ENCODE data around the gene CSMD2. TPM values are rescaled to one million over a fixed set of nuclear protein-coding genes. Genes with fewer than 3 reads are reported as not detected.

CSMD2 gene
- total and polyA plus RNA-seq, 4 experiments from 2014 or later = not detected

DNA sequence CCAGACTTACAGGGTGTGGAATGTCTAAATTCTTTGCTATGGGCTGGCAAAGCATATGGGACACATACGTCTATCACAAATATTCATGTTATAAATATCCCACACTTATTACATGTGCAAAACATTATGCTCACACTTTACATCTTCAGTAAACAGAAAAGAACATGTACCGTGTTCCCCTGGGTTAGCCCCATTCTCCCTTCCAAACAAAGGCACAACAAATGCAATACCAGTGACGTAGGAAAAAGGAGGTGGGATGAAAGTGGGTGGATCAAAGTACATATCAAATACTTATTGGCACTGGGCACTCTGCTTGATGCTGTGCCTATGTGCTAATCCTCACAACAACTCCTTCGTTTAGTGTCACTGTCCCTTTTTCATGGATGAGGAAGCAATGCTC is 521.8 kb downstream of the CSMD2 start:
- POLR2A ChIA-PET (ENCODE audit: partially characterized antibody) = no interaction called here
- H3K36me3 ChIP-seq (ENCODE audit: insufficient read depth, low read length) = no peaks in the 10 kb centered on the region
- no peak for DNase-seq
- H3K27ac ChIP-seq (ENCODE audit: low read depth, low read length) = no peak overlapping the region
- CTCF ChIA-PET (ENCODE audit: partially characterized antibody) = interaction anchor here (1.2 kb wide), 1 partner anchor 10 kb away, joined by 6 read pairs; no protein-coding TSS in a partner anchor
- peaks cover 15 to 41% of the 10 kb centered on the region in 2 donors for H3K27me3 Mint-ChIP-seq
- H3K9me3 Mint-ChIP-seq = peaks cover 0 to 4% (median 0%) of the 10 kb centered on the region in 8 donors
- H3K27me3 ChIP-seq (ENCODE audit: insufficient read depth, low read length) = peaks cover 4% of the 10 kb centered on the region
- H3K4me3 Mint-ChIP-seq = no peak overlapping the region
- no peaks in the 10 kb centered on the region for H3K9me3 ChIP-seq (ENCODE audit: control insufficient read depth in 1 of 2, low read length in 2 of 2)
- H3K27ac Mint-ChIP-seq = no peak overlapping the region
- no peak overlapping the region for H3K4me3 ChIP-seq (ENCODE audit: low read length in 2 of 2)
- H3K4me1 ChIP-seq (ENCODE audit: insufficient read depth, low read length) = no peaks in the 10 kb centered on the region
- H3K4me1 Mint-ChIP-seq = no peaks in the 10 kb centered on the region
- no peaks in the 10 kb centered on the region for H3K36me3 Mint-ChIP-seq
- intact Hi-C loops (cut with micrococcal nuclease) = no loop called here

- H3K4me1 Mint-ChIP-seq = no peaks in the 10 kb centered on the region
- no peak overlapping the region for H3K27ac Mint-ChIP-seq
- DNase-seq = no peak
- no peaks in the 10 kb centered on the region for H3K36me3 Mint-ChIP-seq
- H3K27ac ChIP-seq (ENCODE audit: low read depth, low read length) = no peak overlapping the region
- H3K4me3 Mint-ChIP-seq = no peak overlapping the region
- peaks cover 4% of the 10 kb centered on the region for H3K27me3 ChIP-seq (ENCODE audit: insufficient read depth, low read length)
- CTCF ChIA-PET (ENCODE audit: partially characterized antibody) = interaction anchor here (2.1 kb wide), 1 partner anchor 11 kb away, joined by 9 read pairs; no protein-coding TSS in a partner anchor
- no peaks in the 10 kb centered on the region for H3K4me1 ChIP-seq (ENCODE audit: insufficient read depth, low read length)
- H3K36me3 ChIP-seq (ENCODE audit: insufficient read depth, low read length) = no peaks in the 10 kb centered on the region
- H3K9me3 Mint-ChIP-seq = no peaks in the 10 kb centered on the region
- POLR2A ChIA-PET (ENCODE audit: partially characterized antibody) = no interaction called here
- intact Hi-C loops (cut with micrococcal nuclease) = no loop called here
- H3K27me3 Mint-ChIP-seq = peaks cover 12 to 44% of the 10 kb centered on the region in 2 donors
- no peaks in the 10 kb centered on the region for H3K9me3 ChIP-seq (ENCODE audit: control insufficient read depth in 1 of 2, low read length in 2 of 2)
- no peak overlapping the region for H3K4me3 ChIP-seq (ENCODE audit: low read length in 2 of 2)
These were observed 523.8 kb downstream of the CSMD2 start for GRCh38 chr1:33641104-33641830.

- intact Hi-C loops (cut with micrococcal nuclease) = no loop called here
- Histone ChIP-seq H3K36me3 (ENCODE audit: insufficient read depth, low read length) (no peaks in the 10 kb centered on the region), H3K27me3 (ENCODE audit: insufficient read depth, low read length) (peaks cover 4% of the 10 kb centered on the region), H3K4me3 (ENCODE audit: low read length in 2 of 2) (no peak overlapping the region), H3K4me1 (ENCODE audit: insufficient read depth, low read length) (no peaks in the 10 kb centered on the region), H3K27ac (ENCODE audit: low read depth, low read length) (no peak overlapping the region), H3K9me3 (ENCODE audit: control insufficient read depth in 1 of 2, low read length in 2 of 2) (no peaks in the 10 kb centered on the region)
- H3K4me1 Mint-ChIP-seq = no peaks in the 10 kb centered on the region
- no peak overlapping the region for H3K4me3 Mint-ChIP-seq
- no peak overlapping the region for H3K27ac Mint-ChIP-seq
- ChIA-PET POLR2A (ENCODE audit: partially characterized antibody) (no interaction called here), CTCF (ENCODE audit: partially characterized antibody) (interaction anchor here (2.1 kb wide), 1 partner anchor 10 kb away, joined by 9 read pairs; no protein-coding TSS in a partner anchor)
- no peaks in the 10 kb centered on the region for H3K36me3 Mint-ChIP-seq
- peaks cover 10 to 42% of the 10 kb centered on the region in 2 donors for H3K27me3 Mint-ChIP-seq
- no peak for DNase-seq
- H3K9me3 Mint-ChIP-seq = no peaks in the 10 kb centered on the region
These were observed 524.8 kb downstream of the CSMD2 start for GRCh38 chr1:33640114-33640660.

- Histone ChIP-seq H3K27ac (ENCODE audit: low read depth, low read length) (no peak overlapping the region), H3K4me1 (ENCODE audit: insufficient read depth, low read length) (no peaks in the 10 kb centered on the region), H3K36me3 (ENCODE audit: insufficient read depth, low read length) (no peaks in the 10 kb centered on the region), H3K4me3 (ENCODE audit: low read length in 2 of 2) (no peak overlapping the region), H3K27me3 (ENCODE audit: insufficient read depth, low read length) (peaks cover 4% of the 10 kb centered on the region), H3K9me3 (ENCODE audit: control insufficient read depth in 1 of 2, low read length in 2 of 2) (no peaks in the 10 kb centered on the region)
- CTCF ChIA-PET (ENCODE audit: partially characterized antibody) = interaction anchor here (1.0 kb wide), 2 partner anchors 8 to 11 kb away, joined by 3 to 4 read pairs; no protein-coding TSS in a partner anchor
- intact Hi-C loops (cut with micrococcal nuclease) = no loop called here
- Mint-ChIP-seq H3K36me3 (no peaks in the 10 kb centered on the region), H3K27ac (no peak overlapping the region), H3K4me1 (peaks cover 4 to 9% (median 4%) of the 10 kb centered on the region in 4 donors), H3K9me3 (no peaks in the 10 kb centered on the region), H3K27me3 (peaks cover 14 to 36% of the 10 kb centered on the region in 2 donors), H3K4me3 (no peak overlapping the region)
- DNase-seq = no peak
- POLR2A ChIA-PET (ENCODE audit: partially characterized antibody) = no interaction called here
These were observed 527.1 kb downstream of the CSMD2 start for GRCh38 chr1:33637846-33638440.

GRCh38 chr1:33636209-33636608 is 528.8 kb downstream of the CSMD2 start:
- H3K4me3 ChIP-seq (ENCODE audit: low read length in 2 of 2) = no peak overlapping the region
- intact Hi-C loops (cut with micrococcal nuclease) = no loop called here
- no peaks in the 10 kb centered on the region for H3K4me1 ChIP-seq (ENCODE audit: insufficient read depth, low read length)
- Mint-ChIP-seq H3K27ac (no peak overlapping the region), H3K4me1 (peaks cover 4 to 12% (median 4%) of the 10 kb centered on the region in 4 donors), H3K27me3 (peaks cover 14 to 35% of the 10 kb centered on the region in 2 donors), H3K4me3 (no peak overlapping the region), H3K36me3 (no peaks in the 10 kb centered on the region), H3K9me3 (no peaks in the 10 kb centered on the region)
- H3K36me3 ChIP-seq (ENCODE audit: insufficient read depth, low read length) = no peaks in the 10 kb centered on the region
- H3K27me3 ChIP-seq (ENCODE audit: insufficient read depth, low read length) = peaks cover 4% of the 10 kb centered on the region
- POLR2A ChIA-PET (ENCODE audit: partially characterized antibody) = no interaction called here
- CTCF ChIA-PET (ENCODE audit: partially characterized antibody) = interaction anchor here (1.0 kb wide), 1 partner anchor 23 kb away, joined by 5 read pairs; no protein-coding TSS in a partner anchor
- no peaks in the 10 kb centered on the region for H3K9me3 ChIP-seq (ENCODE audit: control insufficient read depth in 1 of 2, low read length in 2 of 2)
- H3K27ac ChIP-seq (ENCODE audit: low read depth, low read length) = no peak overlapping the region
- DNase-seq = no peak

- no peak overlapping the region for H3K4me3 ChIP-seq (ENCODE audit: low read length in 2 of 2)
- H3K36me3 ChIP-seq (ENCODE audit: insufficient read depth, low read length) = no peaks in the 10 kb centered on the region
- CTCF ChIA-PET (ENCODE audit: partially characterized antibody) = interaction anchor here (0.7 to 1.0 kb wide), 2 partner anchors 22 to 23 kb away, joined by 3 to 5 read pairs; no protein-coding TSS in a partner anchor
- H3K27me3 Mint-ChIP-seq = peaks cover 17 to 34% of the 10 kb centered on the region in 2 donors
- peaks cover 4% of the 10 kb centered on the region for H3K27me3 ChIP-seq (ENCODE audit: insufficient read depth, low read length)
- H3K9me3 Mint-ChIP-seq = no peaks in the 10 kb centered on the region
- no peaks in the 10 kb centered on the region for H3K4me1 ChIP-seq (ENCODE audit: insufficient read depth, low read length)
- H3K4me1 Mint-ChIP-seq = peaks cover 4 to 12% (median 4%) of the 10 kb centered on the region in 4 donors
- H3K27ac ChIP-seq (ENCODE audit: low read depth, low read length) = no peak overlapping the region
- no peak overlapping the region for H3K4me3 Mint-ChIP-seq
- intact Hi-C loops (cut with micrococcal nuclease) = no loop called here
- H3K36me3 Mint-ChIP-seq = no peaks in the 10 kb centered on the region
- no peak for DNase-seq
- peak overlapping the region in 1 of 7 donors; percentile 37 for H3K27ac Mint-ChIP-seq
- H3K9me3 ChIP-seq (ENCODE audit: control insufficient read depth in 1 of 2, low read length in 2 of 2) = no peaks in the 10 kb centered on the region
- POLR2A ChIA-PET (ENCODE audit: partially characterized antibody) = no interaction called here
These were observed 529.6 kb downstream of the CSMD2 start for GRCh38 chr1:33635336-33636012.

- Histone ChIP-seq H3K27ac (ENCODE audit: low read depth, low read length) (no peak overlapping the region), H3K4me1 (ENCODE audit: insufficient read depth, low read length) (no peaks in the 10 kb centered on the region), H3K36me3 (ENCODE audit: insufficient read depth, low read length) (no peaks in the 10 kb centered on the region), H3K9me3 (ENCODE audit: control insufficient read depth in 1 of 2, low read length in 2 of 2) (no peaks in the 10 kb centered on the region), H3K27me3 (ENCODE audit: insufficient read depth, low read length) (peaks cover 4% of the 10 kb centered on the region), H3K4me3 (ENCODE audit: low read length in 2 of 2) (no peak overlapping the region)
- Mint-ChIP-seq H3K4me1 (peaks cover 4 to 12% (median 5%) of the 10 kb centered on the region in 4 donors), H3K27ac (peak overlapping the region in 1 of 7 donors; percentile 30), H3K36me3 (no peaks in the 10 kb centered on the region), H3K9me3 (peaks cover 0 to 2% (median 0%) of the 10 kb centered on the region in 8 donors), H3K4me3 (peak overlapping the region in 1 of 8 donors; percentile 50), H3K27me3 (peaks cover 20 to 33% of the 10 kb centered on the region in 2 donors)
- intact Hi-C loops (cut with micrococcal nuclease) = no loop called here
- POLR2A ChIA-PET (ENCODE audit: partially characterized antibody) = no interaction called here
- DNase-seq = no peak
- CTCF ChIA-PET (ENCODE audit: partially characterized antibody) = interaction anchor here (0.7 to 3.6 kb wide), 3 partner anchors 24 to 1108 kb away, joined by 3 to 37 read pairs (median 14); no protein-coding TSS in a partner anchor
These were observed 530.2 kb downstream of the CSMD2 start for GRCh38 chr1:33634806-33635205.
